HepG2 (cell line): Measurements from ENCODE around the gene TPP2.

Experiments used
- MXI1 ChIP-seq: IDR thresholded peaks from 3 replicates; pipeline ENCODE4 v1.6.1; 2012; ENCODE audit warnings: low read depth, low read length, inconsistent platforms, borderline replicate concordance
- SUZ12 ChIP-seq: fragments of 150-350 bp; IDR thresholded peaks from 2 replicates; pipeline ENCODE4 v1.6.1; 2014; ENCODE audit warnings: low read depth, low read length
- TF ChIP-seq, protein P1 (sequence below): sonication (generic); formaldehyde crosslinking; IDR thresholded peaks from 2 replicates; pipeline ENCODE4 v1.5.0; 2020; ENCODE audit warnings: mild to moderate bottlenecking, missing genetic modification reagents, moderate library complexity
- TF ChIP-seq, protein P2 (sequence below): sonication (generic); formaldehyde crosslinking; IDR thresholded peaks from 2 replicates; pipeline ENCODE4 v1.4.0; 2020; ENCODE audit warnings: missing genetic modification reagents

DNA sequence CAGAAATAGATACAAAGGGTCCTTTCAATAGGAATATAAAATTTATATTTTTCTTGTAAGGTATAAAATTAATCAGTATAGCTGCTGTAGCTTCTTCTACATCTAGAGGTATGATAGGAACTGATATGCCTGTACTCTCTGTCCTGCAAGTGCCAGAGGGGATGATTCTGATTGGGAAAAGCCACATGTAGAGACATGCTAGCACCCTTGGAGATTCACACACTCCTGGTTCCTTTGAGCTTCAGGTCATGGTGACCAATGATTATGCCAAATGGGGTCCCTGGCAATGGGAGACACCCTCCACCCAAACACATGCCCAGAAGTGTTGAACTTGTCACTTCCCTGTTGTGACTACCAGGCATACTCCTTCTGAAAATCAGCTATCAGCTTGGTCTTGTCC lies 112.8 kb downstream of the TPP2 start:
- no peak for TF ChIP-seq MXI1
- TF ChIP-seq, protein P1, sequence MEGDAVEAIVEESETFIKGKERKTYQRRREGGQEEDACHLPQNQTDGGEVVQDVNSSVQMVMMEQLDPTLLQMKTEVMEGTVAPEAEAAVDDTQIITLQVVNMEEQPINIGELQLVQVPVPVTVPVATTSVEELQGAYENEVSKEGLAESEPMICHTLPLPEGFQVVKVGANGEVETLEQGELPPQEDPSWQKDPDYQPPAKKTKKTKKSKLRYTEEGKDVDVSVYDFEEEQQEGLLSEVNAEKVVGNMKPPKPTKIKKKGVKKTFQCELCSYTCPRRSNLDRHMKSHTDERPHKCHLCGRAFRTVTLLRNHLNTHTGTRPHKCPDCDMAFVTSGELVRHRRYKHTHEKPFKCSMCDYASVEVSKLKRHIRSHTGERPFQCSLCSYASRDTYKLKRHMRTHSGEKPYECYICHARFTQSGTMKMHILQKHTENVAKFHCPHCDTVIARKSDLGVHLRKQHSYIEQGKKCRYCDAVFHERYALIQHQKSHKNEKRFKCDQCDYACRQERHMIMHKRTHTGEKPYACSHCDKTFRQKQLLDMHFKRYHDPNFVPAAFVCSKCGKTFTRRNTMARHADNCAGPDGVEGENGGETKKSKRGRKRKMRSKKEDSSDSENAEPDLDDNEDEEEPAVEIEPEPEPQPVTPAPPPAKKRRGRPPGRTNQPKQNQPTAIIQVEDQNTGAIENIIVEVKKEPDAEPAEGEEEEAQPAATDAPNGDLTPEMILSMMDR, result no peak
- TF ChIP-seq, protein P2, sequence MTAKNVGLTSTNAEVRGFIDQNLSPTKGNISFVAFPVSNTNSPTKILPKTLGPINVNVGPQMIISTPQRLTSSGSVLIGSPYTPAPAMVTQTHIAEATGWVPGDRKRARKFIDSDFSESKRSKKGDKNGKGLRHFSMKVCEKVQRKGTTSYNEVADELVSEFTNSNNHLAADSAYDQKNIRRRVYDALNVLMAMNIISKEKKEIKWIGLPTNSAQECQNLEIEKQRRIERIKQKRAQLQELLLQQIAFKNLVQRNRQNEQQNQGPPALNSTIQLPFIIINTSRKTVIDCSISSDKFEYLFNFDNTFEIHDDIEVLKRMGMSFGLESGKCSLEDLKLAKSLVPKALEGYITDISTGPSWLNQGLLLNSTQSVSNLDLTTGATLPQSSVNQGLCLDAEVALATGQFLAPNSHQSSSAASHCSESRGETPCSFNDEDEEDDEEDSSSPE (CRISPR knock-in tag), result no peak
- no peak for TF ChIP-seq SUZ12
